Measurements from ENCODE around the gene SOCS6.

The SOCS6 gene

GRCh38 chr18:70261141-70261788 is 27.6 kb upstream of the SOCS6 start:
- no peak overlapping the region for H3K27ac ChIP-seq (ENCODE audit: low read length)
- no peak overlapping the region for H3K4me2 ChIP-seq (ENCODE audit: low read depth, low read length)
- no peak overlapping the region for H2AFZ ChIP-seq (ENCODE audit: low read length)
- no peaks in the 10 kb centered on the region for H3F3A ChIP-seq (ENCODE audit: insufficient read depth, low read length)
- DNase-seq, result no peak
- no peak overlapping the region for H3K4me3 ChIP-seq (ENCODE audit: low read length)
- no peaks in the 10 kb centered on the region for H3K79me2 ChIP-seq (ENCODE audit: low read length)
- no peak overlapping the region for H3K9ac ChIP-seq (ENCODE audit: low read length)
- TF ChIP-seq EZH2 (optimal IDR thresholded peaks at IDR 0.05; ENCODE audit: low read depth, low read length), result no peak
- no peak for TF ChIP-seq EZH2phosphoT487 (IDR thresholded peaks at IDR 0.05; ENCODE audit: low read length)
- no peak for TF ChIP-seq CTCF (IDR thresholded peaks at IDR 0.05; ENCODE audit: low read length)
- no peaks in the 10 kb centered on the region for H3K9me2 ChIP-seq (replicated peaks; ENCODE audit: insufficient read depth, low read length)
- H3K27me3 ChIP-seq (replicated peaks; ENCODE audit: insufficient read depth, low read length), result no peaks in the 10 kb centered on the region
- H3K36me3 ChIP-seq (replicated peaks; ENCODE audit: insufficient read depth, low read length), result no peaks in the 10 kb centered on the region
- no peaks in the 10 kb centered on the region for H3K4me1 ChIP-seq (ENCODE audit: low read length)
- no peaks in the 10 kb centered on the region for H3K9me3 ChIP-seq (replicated peaks; ENCODE audit: insufficient read depth, low read length)
- H4K20me1 ChIP-seq (ENCODE audit: insufficient read depth, low read length), result no peaks in the 10 kb centered on the region

GRCh38 chr18:70263336-70263735 is 25.5 kb upstream of the SOCS6 start:
- TF ChIP-seq EZH2phosphoT487 (IDR thresholded peaks at IDR 0.05; ENCODE audit: low read length) (no peak), EZH2 (optimal IDR thresholded peaks at IDR 0.05; ENCODE audit: low read depth, low read length) (no peak), CTCF (IDR thresholded peaks at IDR 0.05; ENCODE audit: low read length) (no peak)
- Histone ChIP-seq H4K20me1 (ENCODE audit: insufficient read depth, low read length) (no peaks in the 10 kb centered on the region), H3K4me1 (ENCODE audit: low read length) (no peaks in the 10 kb centered on the region), H3K79me2 (ENCODE audit: low read length) (no peaks in the 10 kb centered on the region), H3K4me3 (ENCODE audit: low read length) (no peak overlapping the region), H3F3A (ENCODE audit: insufficient read depth, low read length) (no peaks in the 10 kb centered on the region), H3K27ac (ENCODE audit: low read length) (no peak overlapping the region), H3K27me3 (replicated peaks; ENCODE audit: insufficient read depth, low read length) (no peaks in the 10 kb centered on the region), H3K4me2 (ENCODE audit: low read depth, low read length) (no peak overlapping the region), H3K36me3 (replicated peaks; ENCODE audit: insufficient read depth, low read length) (no peaks in the 10 kb centered on the region), H2AFZ (ENCODE audit: low read length) (no peak overlapping the region), H3K9me2 (replicated peaks; ENCODE audit: insufficient read depth, low read length) (no peaks in the 10 kb centered on the region), H3K9me3 (replicated peaks; ENCODE audit: insufficient read depth, low read length) (no peaks in the 10 kb centered on the region), H3K9ac (ENCODE audit: low read length) (no peak overlapping the region)
- no peak for DNase-seq

- H3K79me2 ChIP-seq (ENCODE audit: low read length), result no peaks in the 10 kb centered on the region
- DNase-seq, result no peak
- no peak overlapping the region for H3K4me3 ChIP-seq (ENCODE audit: low read length)
- no peak overlapping the region for H3K27ac ChIP-seq (ENCODE audit: low read length)
- no peak overlapping the region for H2AFZ ChIP-seq (ENCODE audit: low read length)
- H3K9ac ChIP-seq (ENCODE audit: low read length), result no peak overlapping the region
- no peaks in the 10 kb centered on the region for H3K9me2 ChIP-seq (replicated peaks; ENCODE audit: insufficient read depth, low read length)
- H3K4me1 ChIP-seq (ENCODE audit: low read length), result no peaks in the 10 kb centered on the region
- H3F3A ChIP-seq (ENCODE audit: insufficient read depth, low read length), result no peaks in the 10 kb centered on the region
- H3K9me3 ChIP-seq (replicated peaks; ENCODE audit: insufficient read depth, low read length), result no peaks in the 10 kb centered on the region
- TF ChIP-seq CTCF (IDR thresholded peaks at IDR 0.05; ENCODE audit: low read length) (no peak), EZH2phosphoT487 (IDR thresholded peaks at IDR 0.05; ENCODE audit: low read length) (no peak), EZH2 (optimal IDR thresholded peaks at IDR 0.05; ENCODE audit: low read depth, low read length) (no peak)
- H3K27me3 ChIP-seq (replicated peaks; ENCODE audit: insufficient read depth, low read length), result no peaks in the 10 kb centered on the region
- H3K36me3 ChIP-seq (replicated peaks; ENCODE audit: insufficient read depth, low read length), result no peaks in the 10 kb centered on the region
- H3K4me2 ChIP-seq (ENCODE audit: low read depth, low read length), result no peak overlapping the region
- H4K20me1 ChIP-seq (ENCODE audit: insufficient read depth, low read length), result no peaks in the 10 kb centered on the region
These were observed 17.1 kb upstream of the SOCS6 start for GRCh38 chr18:70271742-70272141.
